HepG2 (cell line): ENCODE results near the gene DNM3. TPM values are rescaled to one million over a fixed set of nuclear protein-coding genes. Genes with fewer than 3 reads are reported as not detected.

Experiments used
- ATAC-seq: fragments of 200-7000 bp; cut with Tn5 transposase; 3 replicates; pipeline ENCODE4 v1.9.1; 2020; ENCODE audit warnings: mild to moderate bottlenecking, moderate library complexity
- BruUV-seq: library from RNA; stranded (reverse); fragments of 400-500 nt; replicated peaks from 2 replicates; lab custom pipeline; 2021; lab: Mats Ljungman, UMichigan
- CTCF ChIA-PET: fragments of 300-600 bp; formaldehyde crosslinking; extraction: SDS; loops from one replicate; lab custom pipeline; 2021; ENCODE audit warnings: low total read pairs, inconsistent platforms, low intra/inter-chr PET ratio; lab: Yijun Ruan, JAX
- POLR2A ChIA-PET: fragments of 350-600 bp; sonication (Branson Sonifier 250); formaldehyde crosslinking; loops from one replicate; lab custom pipeline; 2020; ENCODE audit warnings: antibody characterized with exemption, inconsistent platforms; lab: Yijun Ruan, JAX
- DNase-seq: peaks from one replicate; pipeline ENCODE4 v3.0.0-alpha.2; 2015; ENCODE audit warnings: low spot score
- FAIRE-seq: peaks from 3 replicates; lab custom pipeline; 2011; peaks lifted over from hg19 to GRCh38; lab: Jason Lieb, UNC
- H2AFZ ChIP-seq: one replicate; pipeline ENCODE4 v1.6.1; 2011; ENCODE audit warnings: low read length, inconsistent platforms
- H3K27ac ChIP-seq: fragments of 300-600 bp; 3 replicates; pipeline ENCODE4 v1.8.0; 2011; ENCODE audit warnings: mixed run types, mild to moderate bottlenecking, mixed read lengths, low read length, inconsistent platforms; ENCODE audit not compliant: insufficient read depth; ENCODE audit errors: extremely low read length
- H3K27me3 ChIP-seq, 2 experiments: fragments of 200-600 bp in 1 of 2; 2 replicates in 1 of 2; 3 replicates in 1 of 2; pipeline versions ENCODE4 v1.6.0 to v1.8.0; 2011; ENCODE audit warnings: low read length in 2 of 2, mild to moderate bottlenecking in 2 of 2, moderate library complexity in 2 of 2, inconsistent platforms in 1 of 2; ENCODE audit not compliant: insufficient read depth in 2 of 2, control insufficient read depth in 1 of 2
- H3K36me3 ChIP-seq, 2 experiments: fragments of 200-600 bp in 1 of 2; replicated peaks in 1 of 2; 2 replicates in 1 of 2; 3 replicates in 1 of 2; pipeline versions ENCODE4 v1.5.1 to v1.8.0; 2011; ENCODE audit warnings: low read length in 2 of 2, inconsistent platforms in 1 of 2; ENCODE audit not compliant: insufficient read depth in 2 of 2, control insufficient read depth in 1 of 2
- H3K4me1 ChIP-seq: 2 replicates; pipeline ENCODE4 v1.5.1; 2012; ENCODE audit warnings: low read length, inconsistent platforms; ENCODE audit not compliant: insufficient read depth
- H3K4me2 ChIP-seq: 2 replicates; pipeline ENCODE4 v1.6.0; 2011; ENCODE audit warnings: low read depth, low read length, inconsistent platforms
- H3K4me3 ChIP-seq, 3 experiments: fragments of 200-600 bp in 1 of 3; sonication (generic), shearing (Covaris generic) in 1 of 3; replicated peaks in 1 of 3; 2 replicates each; pipeline ENCODE4 v1.5.1; 2011 to 2016; ENCODE audit warnings: low read length in 3 of 3, inconsistent platforms in 2 of 3, low read depth in 2 of 3, mild to moderate bottlenecking in 2 of 3, control low read depth in 1 of 3, mixed read lengths in 1 of 3; ENCODE audit not compliant: insufficient read depth in 1 of 3
- H3K79me2 ChIP-seq: one replicate; pipeline ENCODE4 v1.6.1; 2011; ENCODE audit warnings: low read length, inconsistent platforms; ENCODE audit not compliant: insufficient read depth
- H3K9ac ChIP-seq: 2 replicates; pipeline ENCODE4 v1.6.0; 2011; ENCODE audit warnings: mild to moderate bottlenecking, low read depth, low read length, inconsistent platforms; ENCODE audit not compliant: insufficient read depth
- H3K9me3 ChIP-seq: 2 replicates; pipeline ENCODE4 v1.5.1; 2012; ENCODE audit warnings: mild to moderate bottlenecking, low read length
- H4K20me1 ChIP-seq: 2 replicates; pipeline ENCODE4 v1.6.0; 2011; ENCODE audit warnings: inconsistent platforms, mild to moderate bottlenecking, low read length, moderate library complexity; ENCODE audit not compliant: insufficient read depth
- ARNT2 ChIP-seq: sonication (generic); formaldehyde crosslinking; IDR thresholded peaks from 2 replicates; pipeline ENCODE4 v1.8.0; 2022; ENCODE audit warnings: mild to moderate bottlenecking, low read depth, missing genetic modification reagents, moderate library complexity
- CBFB ChIP-seq: sonication (generic); formaldehyde crosslinking; IDR thresholded peaks from 2 replicates; pipeline ENCODE4 v1.4.0; 2020; ENCODE audit warnings: missing genetic modification reagents
- CHD2 ChIP-seq: IDR thresholded peaks from 2 replicates; pipeline ENCODE4 v1.6.1; 2011; ENCODE audit warnings: low read depth, low read length, improper control_type of control experiment
- EHMT2 ChIP-seq: fragments of 200-600 bp; sonication (generic); IDR thresholded peaks from 2 replicates; pipeline ENCODE4 v1.7.0; 2017; ENCODE audit warnings: antibody characterized with exemption, low read depth, low read length, borderline replicate concordance
- HDAC1 ChIP-seq: sonication (generic); formaldehyde crosslinking; IDR thresholded peaks from 2 replicates; pipeline ENCODE4 v1.5.1; 2020; ENCODE audit warnings: mild to moderate bottlenecking, missing genetic modification reagents
- HMG20A ChIP-seq: IDR thresholded peaks from 2 replicates; pipeline ENCODE4 v1.6.1; 2016; ENCODE audit warnings: borderline replicate concordance
- SSRP1 ChIP-seq: IDR thresholded peaks from 2 replicates; pipeline ENCODE4 v1.6.1; 2016; ENCODE audit warnings: control low read depth
- SYNCRIP ChIP-seq: fragments of 200-400 bp; formaldehyde crosslinking; IDR thresholded peaks from 2 replicates; pipeline ENCODE4 v1.6.1; 2018; ENCODE audit warnings: mild to moderate bottlenecking, low read depth, low read length; ENCODE audit not compliant: insufficient read depth
- TBP ChIP-seq: sonication (generic); formaldehyde crosslinking; IDR thresholded peaks from 2 replicates; pipeline ENCODE4 v1.5.0; 2020; ENCODE audit warnings: missing genetic modification reagents
- ZFP1 ChIP-seq: IDR thresholded peaks from 2 replicates; pipeline ENCODE4 v1.6.1; 2016
- ZNF138 ChIP-seq: sonication (generic); formaldehyde crosslinking; IDR thresholded peaks from 2 replicates; pipeline ENCODE4 v1.5.0; 2020; ENCODE audit warnings: mild to moderate bottlenecking, low read depth, missing genetic modification reagents
- ZNF296 ChIP-seq: sonication (generic); formaldehyde crosslinking; conservative IDR thresholded peaks from 2 replicates; pipeline ENCODE4 v1.5.0; 2020; ENCODE audit warnings: mild to moderate bottlenecking, missing genetic modification reagents
- ZNF703 ChIP-seq: sonication (generic); formaldehyde crosslinking; IDR thresholded peaks from 2 replicates; pipeline ENCODE4 v1.5.1; 2020; ENCODE audit warnings: missing genetic modification reagents, mild to moderate bottlenecking, moderate library complexity, borderline replicate concordance
- WGBS: methylation state at CpG from one replicate; pipeline ENCODE4 v1.1.6; 2017; ENCODE audit warnings: low lambda C conversion rate; 5-methylcytosine and 5-hydroxymethylcytosine counted together
- in situ Hi-C: cut with HindIII; loops from 2 replicates; pipeline ENCODE4 v1.10.0; 2017; ENCODE audit warnings: low pct_unique_long_range_greater_than_20kb; ENCODE audit not compliant: extremely low pct_ligation_motif_present
- intact Hi-C: fragments of 100-400 bp; cut with micrococcal nuclease; formaldehyde crosslinking; loops from one replicate; pipeline ENCODE4 v1.10.0; 2022; ENCODE audit not compliant: unreplicated experiment
- polyA plus RNA-seq, 8 experiments: library from polyadenylated mRNA; depleted of rRNA in 3 of 8; stranded (reverse) in 7 of 8; unstranded in 1 of 8; fragments of >200 nt; fragmentation: Illumina TruSeq in 4 of 8; extraction: Trizol in 4 of 8; gene quantifications; 2 replicates each; pipeline versions ENCODE4 v1.2.1 to v1.2.3, GENCODE V29; 2011 to 2016; ENCODE audit warnings: low read depth in 4 of 8, missing spikeins in 1 of 8, mixed read lengths in 1 of 8; ENCODE audit not compliant: insufficient read depth in 1 of 8
- total RNA-seq, 5 experiments: library from RNA; depleted of rRNA; stranded (reverse); fragments of >200 nt; fragmentation: Illumina TruSeq; extraction: Trizol; gene quantifications; 2 replicates each; pipeline ENCODE4 v1.2.3, GENCODE V29; 2016; ENCODE audit warnings: low read depth in 1 of 5
- TF ChIP-seq, protein P1 (sequence below): sonication (generic); formaldehyde crosslinking; conservative IDR thresholded peaks from 2 replicates; pipeline ENCODE4 v1.4.0; 2020; ENCODE audit warnings: missing genetic modification reagents
- TF ChIP-seq, protein P2 (sequence below): sonication (generic); formaldehyde crosslinking; IDR thresholded peaks from 2 replicates; pipeline ENCODE4 v1.5.0; 2020; ENCODE audit warnings: missing genetic modification reagents
- TF ChIP-seq, protein P3 (sequence below): sonication (generic); formaldehyde crosslinking; IDR thresholded peaks from 2 replicates; pipeline ENCODE4 v1.8.1; 2023; ENCODE audit warnings: mild to moderate bottlenecking, missing genetic modification reagents
- TF ChIP-seq, protein P4 (sequence below): sonication (generic); formaldehyde crosslinking; conservative IDR thresholded peaks from 2 replicates; pipeline ENCODE4 v1.8.0; 2022; ENCODE audit warnings: mild to moderate bottlenecking, moderate library complexity, missing genetic modification reagents

Gene DNM3
- total and polyA plus RNA-seq, 2 of the 13 experiments (the other 11 are each of a cell fraction or from before 2014, with no cell fraction given): 0.05 TPM; not detected in 1

DNA sequence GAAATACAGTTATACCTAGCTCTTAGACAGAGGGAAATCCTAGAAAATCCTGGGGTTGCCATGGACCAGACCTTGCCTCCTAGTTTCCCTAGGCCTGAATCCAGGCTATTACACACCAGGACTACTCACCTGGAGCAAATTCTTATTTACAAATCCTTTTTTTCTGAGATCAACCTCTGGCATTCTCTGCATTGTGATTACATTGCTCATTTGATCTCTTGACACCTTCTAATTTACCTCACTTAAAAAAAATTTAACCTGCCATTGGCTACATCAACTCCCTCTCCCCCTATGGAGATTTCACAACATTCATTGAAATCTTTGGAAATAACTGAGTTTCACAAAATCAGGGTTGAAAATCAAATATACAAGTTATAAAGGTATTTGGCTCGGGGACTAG lies 576.3 kb downstream of the DNM3 start (continued):
- TF ChIP-seq, protein P1, sequence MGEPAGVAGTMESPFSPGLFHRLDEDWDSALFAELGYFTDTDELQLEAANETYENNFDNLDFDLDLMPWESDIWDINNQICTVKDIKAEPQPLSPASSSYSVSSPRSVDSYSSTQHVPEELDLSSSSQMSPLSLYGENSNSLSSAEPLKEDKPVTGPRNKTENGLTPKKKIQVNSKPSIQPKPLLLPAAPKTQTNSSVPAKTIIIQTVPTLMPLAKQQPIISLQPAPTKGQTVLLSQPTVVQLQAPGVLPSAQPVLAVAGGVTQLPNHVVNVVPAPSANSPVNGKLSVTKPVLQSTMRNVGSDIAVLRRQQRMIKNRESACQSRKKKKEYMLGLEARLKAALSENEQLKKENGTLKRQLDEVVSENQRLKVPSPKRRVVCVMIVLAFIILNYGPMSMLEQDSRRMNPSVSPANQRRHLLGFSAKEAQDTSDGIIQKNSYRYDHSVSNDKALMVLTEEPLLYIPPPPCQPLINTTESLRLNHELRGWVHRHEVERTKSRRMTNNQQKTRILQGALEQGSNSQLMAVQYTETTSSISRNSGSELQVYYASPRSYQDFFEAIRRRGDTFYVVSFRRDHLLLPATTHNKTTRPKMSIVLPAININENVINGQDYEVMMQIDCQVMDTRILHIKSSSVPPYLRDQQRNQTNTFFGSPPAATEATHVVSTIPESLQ: no peak
- TF ChIP-seq SSRP1 (CRISPR knock-in tag) (no peak), ZNF138 (no peak)
- TF ChIP-seq, all 625 proteins: peak for 0

DNA sequence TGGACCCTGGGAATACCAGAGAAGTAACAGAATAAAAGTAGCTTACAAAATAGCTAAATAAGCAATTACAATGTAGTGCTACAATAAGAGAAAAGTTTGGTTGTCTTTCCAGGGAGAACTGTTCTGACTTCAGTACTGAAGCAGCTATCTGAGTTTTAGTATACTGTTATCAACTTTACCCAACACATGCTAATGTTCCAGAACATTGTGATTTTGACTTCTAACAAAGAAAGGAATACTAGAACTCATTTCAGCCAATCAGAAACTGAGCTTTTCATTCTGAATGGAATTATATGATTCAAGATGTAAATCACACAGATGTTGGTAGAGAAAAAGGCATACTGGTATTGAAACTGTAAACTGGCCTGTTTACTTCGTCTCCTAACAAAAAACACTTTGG lies 579.1 kb downstream of the DNM3 start, which contains the start of gene C1orf105:
C1orf105 (plus strand) TSS at position 301 of the 400 bp plus-strand sequence. CDS start 201 bp downstream, outside the sequence.
- CTCF ChIA-PET: no interaction called here
- Histone ChIP-seq H3K79me2 (no peaks in the 10 kb centered on the region), H3K4me3 (no peak within 1 kb of the TSS), H3K27me3 (no peaks in the 10 kb centered on the region), H3K9me3 (no peaks in the 10 kb centered on the region), H2AFZ (no peak within 1 kb of the TSS), H3K4me1 (peaks cover 11% of the 10 kb centered on the region), H4K20me1 (no peaks in the 10 kb centered on the region), H3K36me3 (no peaks in the 10 kb centered on the region), H3K27ac (no peak within 1 kb of the TSS), H3K4me2 (no peak within 1 kb of the TSS), H3K9ac (no peak within 1 kb of the TSS)
- DNase-seq (no peak), FAIRE-seq (no peak), ATAC-seq (no peak)
- no peak for TF ChIP-seq CBFB (CRISPR knock-in tag)
- no peak for TF ChIP-seq SYNCRIP
- TF ChIP-seq ZNF703 (CRISPR knock-in tag): no peak
- no peak for TF ChIP-seq HMG20A (CRISPR knock-in tag)
- TF ChIP-seq TBP: no peak
- TF ChIP-seq ZFP1 (CRISPR knock-in tag): no peak
- TF ChIP-seq, protein P2, sequence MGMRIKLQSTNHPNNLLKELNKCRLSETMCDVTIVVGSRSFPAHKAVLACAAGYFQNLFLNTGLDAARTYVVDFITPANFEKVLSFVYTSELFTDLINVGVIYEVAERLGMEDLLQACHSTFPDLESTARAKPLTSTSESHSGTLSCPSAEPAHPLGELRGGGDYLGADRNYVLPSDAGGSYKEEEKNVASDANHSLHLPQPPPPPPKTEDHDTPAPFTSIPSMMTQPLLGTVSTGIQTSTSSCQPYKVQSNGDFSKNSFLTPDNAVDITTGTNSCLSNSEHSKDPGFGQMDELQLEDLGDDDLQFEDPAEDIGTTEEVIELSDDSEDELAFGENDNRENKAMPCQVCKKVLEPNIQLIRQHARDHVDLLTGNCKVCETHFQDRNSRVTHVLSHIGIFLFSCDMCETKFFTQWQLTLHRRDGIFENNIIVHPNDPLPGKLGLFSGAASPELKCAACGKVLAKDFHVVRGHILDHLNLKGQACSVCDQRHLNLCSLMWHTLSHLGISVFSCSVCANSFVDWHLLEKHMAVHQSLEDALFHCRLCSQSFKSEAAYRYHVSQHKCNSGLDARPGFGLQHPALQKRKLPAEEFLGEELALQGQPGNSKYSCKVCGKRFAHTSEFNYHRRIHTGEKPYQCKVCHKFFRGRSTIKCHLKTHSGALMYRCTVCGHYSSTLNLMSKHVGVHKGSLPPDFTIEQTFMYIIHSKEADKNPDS: no peak
- no peak for TF ChIP-seq EHMT2
- TF ChIP-seq ZNF296: no peak
- TF ChIP-seq, protein P3, sequence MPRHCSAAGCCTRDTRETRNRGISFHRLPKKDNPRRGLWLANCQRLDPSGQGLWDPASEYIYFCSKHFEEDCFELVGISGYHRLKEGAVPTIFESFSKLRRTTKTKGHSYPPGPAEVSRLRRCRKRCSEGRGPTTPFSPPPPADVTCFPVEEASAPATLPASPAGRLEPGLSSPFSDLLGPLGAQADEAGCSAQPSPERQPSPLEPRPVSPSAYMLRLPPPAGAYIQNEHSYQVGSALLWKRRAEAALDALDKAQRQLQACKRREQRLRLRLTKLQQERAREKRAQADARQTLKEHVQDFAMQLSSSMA (CRISPR knock-in tag): no peak
- no peak for TF ChIP-seq HDAC1 (CRISPR knock-in tag)
- TF ChIP-seq, protein P4, sequence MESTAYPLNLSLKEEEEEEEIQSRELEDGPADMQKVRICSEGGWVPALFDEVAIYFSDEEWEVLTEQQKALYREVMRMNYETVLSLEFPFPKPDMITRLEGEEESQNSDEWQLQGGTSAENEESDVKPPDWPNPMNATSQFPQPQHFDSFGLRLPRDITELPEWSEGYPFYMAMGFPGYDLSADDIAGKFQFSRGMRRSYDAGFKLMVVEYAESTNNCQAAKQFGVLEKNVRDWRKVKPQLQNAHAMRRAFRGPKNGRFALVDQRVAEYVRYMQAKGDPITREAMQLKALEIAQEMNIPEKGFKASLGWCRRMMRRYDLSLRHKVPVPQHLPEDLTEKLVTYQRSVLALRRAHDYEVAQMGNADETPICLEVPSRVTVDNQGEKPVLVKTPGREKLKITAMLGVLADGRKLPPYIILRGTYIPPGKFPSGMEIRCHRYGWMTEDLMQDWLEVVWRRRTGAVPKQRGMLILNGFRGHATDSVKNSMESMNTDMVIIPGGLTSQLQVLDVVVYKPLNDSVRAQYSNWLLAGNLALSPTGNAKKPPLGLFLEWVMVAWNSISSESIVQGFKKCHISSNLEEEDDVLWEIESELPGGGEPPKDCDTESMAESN (CRISPR knock-in tag): no peak
- TF ChIP-seq CHD2: no peak
- TF ChIP-seq ARNT2 (CRISPR knock-in tag): no peak
- no TSS peak for BruUV-seq
- 16% methylated on average over 1 of the region's 1 CpG for WGBS
- intact Hi-C loops (no loop called here), in situ Hi-C loops (loop anchor here (10.0 kb wide), 1 partner anchor 304 kb away; no protein-coding TSS in a partner anchor)
- POLR2A ChIA-PET: no interaction called here
